Limb (tissue), 2 donors: Measurements from ENCODE around the gene DTX1.
"Not testable (repeated sequence)": the region's sequence is repeated elsewhere in the genome, so short reads cannot be mapped to it uniquely, and the experiment has no call there.

Experiments used
- DNase-seq, 2 donors: peaks; one replicate each; pipeline ENCODE4 v3.0.0-alpha.2; 2016; ENCODE audit errors: extremely low spot score in 2 of 2

The DTX1 gene

GRCh38 chr12:113136128-113136989 is 79.8 kb downstream of the DTX1 start:
- DNase-seq = no peak

GRCh38 chr12:113136990-113137511 is 80.5 kb downstream of the DTX1 start:
- no peak for DNase-seq

GRCh38 chr12:113137861-113138783 is 81.6 kb downstream of the DTX1 start:
- peak in 1 of 2 donors; percentile 19 for DNase-seq

- no peak for DNase-seq
These were observed 82.3 kb downstream of the DTX1 start for GRCh38 chr12:113138826-113139225.

GRCh38 chr12:113140706-113141105 is 84.2 kb downstream of the DTX1 start:
- DNase-seq = no peak

- DNase-seq = not testable (repeated sequence)
These were observed 85.2 kb downstream of the DTX1 start for GRCh38 chr12:113141716-113142115.

- no peak for DNase-seq
These were observed 85.8 kb downstream of the DTX1 start for GRCh38 chr12:113142173-113142885.

GRCh38 chr12:113142886-113143332 is 86.4 kb downstream of the DTX1 start:
- no peak for DNase-seq

- no peak for DNase-seq
These were observed 87.4 kb downstream of the DTX1 start for GRCh38 chr12:113143959-113144358.

GRCh38 chr12:113144806-113145205 is 88.3 kb downstream of the DTX1 start:
- no peak for DNase-seq

GRCh38 chr12:113145720-113146551 is 89.4 kb downstream of the DTX1 start:
- no peak for DNase-seq

GRCh38 chr12:113146999-113147398 is 90.5 kb downstream of the DTX1 start:
- no peak for DNase-seq
